H9 (cell line): ENCODE results near the gene TBATA. TPM values are rescaled to one million over a fixed set of nuclear protein-coding genes. Genes with fewer than 3 reads are reported as not detected.

Experiments
- DNase-seq: peaks from one replicate; pipeline ENCODE4 v3.0.0-alpha.2; 2017
- H2AFZ ChIP-seq: one replicate; pipeline ENCODE4 v1.6.1; 2013; ENCODE audit warnings: mild to moderate bottlenecking, low read length, control low read depth, moderate library complexity
- H2AK5ac ChIP-seq: 2 replicates; pipeline ENCODE4 v1.6.1; 2013; ENCODE audit warnings: low read length, control low read depth, mixed read lengths; ENCODE audit not compliant: insufficient read length
- H2BK120ac ChIP-seq: one replicate; pipeline ENCODE4 v1.6.1; 2013; ENCODE audit warnings: low read depth, mild to moderate bottlenecking, low read length, control low read depth, inconsistent platforms; ENCODE audit not compliant: poor library complexity, severe bottlenecking
- H2BK12ac ChIP-seq: 2 replicates; pipeline ENCODE4 v1.6.1; 2013; ENCODE audit warnings: low read length, control low read depth, mixed read lengths, low read depth; ENCODE audit not compliant: insufficient read length
- H2BK15ac ChIP-seq: 2 replicates; pipeline ENCODE4 v1.6.1; 2013; ENCODE audit warnings: low read depth, low read length, control low read depth
- H2BK20ac ChIP-seq: one replicate; pipeline ENCODE4 v1.6.1; 2013; ENCODE audit warnings: low read depth, mild to moderate bottlenecking, low read length, control low read depth, inconsistent platforms; ENCODE audit not compliant: poor library complexity, severe bottlenecking
- H2BK5ac ChIP-seq: 2 replicates; pipeline ENCODE4 v1.6.1; 2013; ENCODE audit warnings: low read length, control low read depth, mixed read lengths; ENCODE audit not compliant: insufficient read length
- H3K14ac ChIP-seq: 2 replicates; pipeline ENCODE4 v1.6.1; 2013; ENCODE audit warnings: low read length, control low read depth; ENCODE audit not compliant: insufficient read depth
- H3K18ac ChIP-seq: 2 replicates; pipeline ENCODE4 v1.6.1; 2013; ENCODE audit warnings: low read depth, mild to moderate bottlenecking, mixed read lengths, low read length, control low read depth; ENCODE audit not compliant: insufficient read length
- H3K23ac ChIP-seq: 2 replicates; pipeline ENCODE4 v1.6.1; 2013; ENCODE audit warnings: low read length, control low read depth, mixed read lengths, low read depth; ENCODE audit not compliant: insufficient read length
- H3K23me2 ChIP-seq: 2 replicates; pipeline ENCODE4 v1.6.1; 2013; ENCODE audit warnings: low read depth, mild to moderate bottlenecking, mixed read lengths, low read length, control low read depth; ENCODE audit not compliant: insufficient read length, poor library complexity, severe bottlenecking
- H3K27ac ChIP-seq: 2 replicates; pipeline ENCODE4 v1.5.1; 2013; ENCODE audit warnings: low read length, control low read depth, mixed read lengths, low read depth; ENCODE audit not compliant: insufficient read length
- H3K27me3 ChIP-seq: 2 replicates; pipeline ENCODE4 v1.6.1; 2013; ENCODE audit warnings: low read length, control low read depth, inconsistent platforms; ENCODE audit not compliant: insufficient read depth
- H3K4ac ChIP-seq: 2 replicates; pipeline ENCODE4 v1.6.1; 2013; ENCODE audit warnings: low read depth, mild to moderate bottlenecking, control low read depth, inconsistent platforms, low read length, moderate library complexity
- H3K4me1 ChIP-seq: 2 replicates; pipeline ENCODE4 v1.6.1; 2013; ENCODE audit warnings: low read length, control low read depth, inconsistent platforms; ENCODE audit not compliant: insufficient read depth
- H3K4me2 ChIP-seq: 2 replicates; pipeline ENCODE4 v1.6.1; 2013; ENCODE audit warnings: low read length, control low read depth, mixed read lengths; ENCODE audit not compliant: insufficient read length, insufficient read depth
- H3K56ac ChIP-seq: 2 replicates; pipeline ENCODE4 v1.6.1; 2013; ENCODE audit warnings: low read depth, mild to moderate bottlenecking, mixed read lengths, low read length, control low read depth; ENCODE audit not compliant: insufficient read length
- H3K79me1 ChIP-seq: 2 replicates; pipeline ENCODE4 v1.6.1; 2013; ENCODE audit warnings: low read depth, mild to moderate bottlenecking, moderate library complexity, low read length, control low read depth, inconsistent platforms; ENCODE audit not compliant: insufficient read depth, poor library complexity, severe bottlenecking
- H3K79me2 ChIP-seq: 2 replicates; pipeline ENCODE4 v1.6.1; 2013; ENCODE audit warnings: low read length, control low read depth, inconsistent platforms; ENCODE audit not compliant: insufficient read depth
- H3K9ac ChIP-seq: 2 replicates; pipeline ENCODE4 v1.6.1; 2013; ENCODE audit warnings: low read length, control low read depth, mixed read lengths; ENCODE audit not compliant: insufficient read length; ENCODE audit errors: extremely low read depth
- H3K9me3 ChIP-seq: one replicate; pipeline ENCODE4 v1.6.1; 2013; ENCODE audit warnings: low read depth, low read length, inconsistent platforms; ENCODE audit not compliant: control insufficient read depth
- H3T11ph ChIP-seq: one replicate; pipeline ENCODE4 v1.6.1; 2013; ENCODE audit warnings: mild to moderate bottlenecking, low read length, control low read depth, inconsistent platforms
- H4K20me1 ChIP-seq: one replicate; pipeline ENCODE4 v1.6.1; 2013; ENCODE audit not compliant: control insufficient read depth, insufficient read length, insufficient read depth
- H4K5ac ChIP-seq: 2 replicates; pipeline ENCODE4 v1.6.1; 2013; ENCODE audit warnings: low read depth, mild to moderate bottlenecking, mixed read lengths, low read length, control low read depth; ENCODE audit not compliant: insufficient read length
- H4K8ac ChIP-seq: replicated peaks from 2 replicates; pipeline ENCODE4 v1.6.1; 2013; ENCODE audit warnings: low read length, control low read depth, mixed read lengths, low read depth; ENCODE audit not compliant: insufficient read length
- H4K91ac ChIP-seq: 2 replicates; pipeline ENCODE4 v1.6.1; 2013; ENCODE audit warnings: low read depth, mild to moderate bottlenecking, moderate library complexity, mixed read lengths, low read length, control low read depth; ENCODE audit not compliant: insufficient read length
- H3K27ac Mint-ChIP-seq, 3 experiments: 2 replicates in 2 of 3; 3 replicates in 1 of 3; pipeline ENCODE4 v1.8.0; 2020 to 2021; ENCODE audit warnings: mixed read lengths in 3 of 3, mild to moderate bottlenecking in 1 of 3, moderate library complexity in 1 of 3
- H3K27me3 Mint-ChIP-seq: 2 replicates; pipeline ENCODE4 v1.8.0; 2021; ENCODE audit warnings: low read depth, mild to moderate bottlenecking, moderate library complexity, mixed read lengths
- H3K36me3 Mint-ChIP-seq, 3 experiments: 2 replicates in 2 of 3; 3 replicates in 1 of 3; pipeline ENCODE4 v1.8.0; 2020 to 2021; ENCODE audit warnings: low read depth in 3 of 3, mixed read lengths in 3 of 3; ENCODE audit not compliant: insufficient read depth in 1 of 3
- H3K4me1 Mint-ChIP-seq, 2 experiments: 2 replicates each; pipeline ENCODE4 v1.8.0; 2020; ENCODE audit warnings: mixed read lengths in 2 of 2
- H3K4me3 Mint-ChIP-seq, 2 experiments: 2 replicates in 1 of 2; 3 replicates in 1 of 2; pipeline ENCODE4 v1.8.0; 2020 to 2021; ENCODE audit warnings: mild to moderate bottlenecking in 2 of 2, mixed read lengths in 2 of 2, moderate library complexity in 1 of 2
- H3K9me3 Mint-ChIP-seq, 2 experiments: 2 replicates in 1 of 2; 3 replicates in 1 of 2; pipeline ENCODE4 v1.8.0; 2020; ENCODE audit warnings: mild to moderate bottlenecking in 2 of 2, mixed read lengths in 2 of 2, moderate library complexity in 1 of 2
- CTCF ChIP-seq: fragments of 200-600 bp; sonication (generic); conservative IDR thresholded peaks from 3 replicates; pipeline ENCODE4 v1.8.0; 2021; ENCODE audit warnings: antibody characterized with exemption, mild to moderate bottlenecking
- WGBS: extraction: QIAGEN DNeasy Blood & Tissue Kit; methylation state at CpG from one replicate; pipeline ENCODE4 v1.1.7; 2013; ENCODE audit warnings: missing lambda C conversion rate, low lambda C conversion rate, mixed read lengths; ENCODE audit not compliant: insufficient read length; ENCODE audit errors: extremely low coverage; 5-methylcytosine and 5-hydroxymethylcytosine counted together
- total RNA-seq: library from RNA; stranded (reverse); gene quantifications from 2 replicates; pipeline ENCODE4 v1.2.1, GENCODE V29; 2021

The TBATA gene
- total RNA-seq, 1 experiment from 2014 or later, result not detected

- no CpG with 5 or more reads among the region's 11 CpGs for WGBS
- H2BK5ac ChIP-seq, result no peak overlapping the region
- no peak for TF ChIP-seq CTCF
Measured at GRCh38 chr10:70776455-70777005, 8.6 kb downstream of the TBATA start.

More at GRCh38 chr10:70776455-70777005, 8.6 kb downstream of the TBATA start:
- Histone ChIP-seq H4K20me1 (peaks cover 2% of the 10 kb centered on the region), H3K4me1 (no peaks in the 10 kb centered on the region), H4K8ac (no peak overlapping the region), H2BK12ac (no peak overlapping the region), H3K79me1 (no peaks in the 10 kb centered on the region), H3K4ac (no peak overlapping the region), H3K4me2 (no peak overlapping the region), H3K27ac (no peak overlapping the region), H2BK120ac (no peak overlapping the region), H3K18ac (no peak overlapping the region), H3K9me3 (no peaks in the 10 kb centered on the region), H3K14ac (no peak overlapping the region), H3K23ac (no peak overlapping the region), H3K56ac (no peak overlapping the region), H3T11ph (no peak overlapping the region), H3K27me3 (no peaks in the 10 kb centered on the region), H3K23me2 (no peaks in the 10 kb centered on the region), H2BK15ac (no peak overlapping the region), H4K5ac (no peak overlapping the region), H3K79me2 (no peaks in the 10 kb centered on the region), H4K91ac (no peak overlapping the region), H2AK5ac (no peak overlapping the region), H2AFZ (no peak overlapping the region), H3K9ac (no peak overlapping the region), H2BK20ac (no peak overlapping the region)
- H3K4me1 Mint-ChIP-seq, result peaks cover 5 to 14% of the 10 kb centered on the region in 2 experiments; a peak in 3 of 4 replicates
- no peaks in the 10 kb centered on the region; a peak in 2 of 7 replicates for H3K36me3 Mint-ChIP-seq
- DNase-seq, result no peak
- H3K27me3 Mint-ChIP-seq, result peaks cover 1% of the 10 kb centered on the region
- no peak overlapping the region for H3K4me3 Mint-ChIP-seq
- H3K27ac Mint-ChIP-seq, result no peak overlapping the region
- H3K9me3 Mint-ChIP-seq, result no peaks in the 10 kb centered on the region
